Mesendoderm (in vitro differentiated cells): ENCODE results near the gene OTUD3.

Experiments used
- DNase-seq: peaks from one replicate; pipeline ENCODE4 v3.0.0; 2013
- H2AK5ac ChIP-seq: 2 replicates; pipeline ENCODE4 v1.6.1; 2013; ENCODE audit warnings: low read length, inconsistent platforms
- H2BK120ac ChIP-seq: 2 replicates; pipeline ENCODE4 v1.6.1; 2013; ENCODE audit warnings: low read depth, mild to moderate bottlenecking, low read length, moderate library complexity, mixed read lengths
- H2BK15ac ChIP-seq: replicated peaks from 2 replicates; pipeline ENCODE4 v1.6.1; 2013; ENCODE audit warnings: low read depth, mild to moderate bottlenecking, moderate library complexity
- H2BK5ac ChIP-seq: 2 replicates; pipeline ENCODE4 v1.6.1; 2013; ENCODE audit warnings: low read length, inconsistent platforms
- H3K18ac ChIP-seq: 2 replicates; pipeline ENCODE4 v1.6.1; 2013; ENCODE audit warnings: mild to moderate bottlenecking, low read length, mixed read lengths
- H3K23ac ChIP-seq: one replicate; pipeline ENCODE4 v1.6.1; 2013; ENCODE audit warnings: low read length
- H3K27ac ChIP-seq: 2 replicates; pipeline ENCODE4 v1.5.1; 2013; ENCODE audit warnings: low read depth, mild to moderate bottlenecking, inconsistent platforms, low read length, moderate library complexity
- H3K27me3 ChIP-seq: 2 replicates; pipeline ENCODE4 v1.6.1; 2013; ENCODE audit warnings: low read length, control low read depth, mild to moderate bottlenecking, inconsistent platforms; ENCODE audit not compliant: insufficient read depth, poor library complexity
- H3K36me3 ChIP-seq: 2 replicates; pipeline ENCODE4 v1.6.1; 2013; ENCODE audit warnings: low read length, inconsistent platforms; ENCODE audit not compliant: control insufficient read depth, insufficient read depth
- H3K4ac ChIP-seq: one replicate; pipeline ENCODE4 v1.6.1; 2013; ENCODE audit warnings: low read depth, mild to moderate bottlenecking, low read length, moderate library complexity
- H3K4me1 ChIP-seq: 2 replicates; pipeline ENCODE4 v1.6.1; 2013; ENCODE audit warnings: low read depth, low read length, inconsistent platforms; ENCODE audit not compliant: control insufficient read depth
- H3K4me2 ChIP-seq: 2 replicates; pipeline ENCODE4 v1.6.1; 2013; ENCODE audit warnings: low read length
- H3K4me3 ChIP-seq: 2 replicates; pipeline ENCODE4 v1.5.1; 2013; ENCODE audit warnings: mild to moderate bottlenecking, low read length
- H3K56ac ChIP-seq: one replicate; pipeline ENCODE4 v1.6.1; 2013; ENCODE audit warnings: low read length
- H3K79me1 ChIP-seq: 2 replicates; pipeline ENCODE4 v1.6.1; 2013; ENCODE audit warnings: low read length, inconsistent platforms
- H3K79me2 ChIP-seq: 2 replicates; pipeline ENCODE4 v1.6.1; 2013; ENCODE audit warnings: mild to moderate bottlenecking, low read length; ENCODE audit not compliant: control insufficient read depth, insufficient read depth
- H3K9ac ChIP-seq: 2 replicates; pipeline ENCODE4 v1.6.1; 2013; ENCODE audit warnings: low read length, inconsistent platforms
- H4K5ac ChIP-seq: one replicate; pipeline ENCODE4 v1.6.1; 2013; ENCODE audit warnings: low read length
- H4K8ac ChIP-seq: one replicate; pipeline ENCODE4 v1.6.1; 2013; ENCODE audit warnings: low read depth, mild to moderate bottlenecking, control low read depth, low read length, moderate library complexity
- WGBS: extraction: QIAGEN DNeasy Blood & Tissue Kit; methylation state at CpG from one replicate; pipeline ENCODE4 v1.1.7; 2013; ENCODE audit warnings: low lambda C conversion rate, missing lambda C conversion rate; ENCODE audit not compliant: insufficient coverage; ENCODE audit errors: extremely low coverage; 5-methylcytosine and 5-hydroxymethylcytosine counted together

Gene OTUD3

DNA sequence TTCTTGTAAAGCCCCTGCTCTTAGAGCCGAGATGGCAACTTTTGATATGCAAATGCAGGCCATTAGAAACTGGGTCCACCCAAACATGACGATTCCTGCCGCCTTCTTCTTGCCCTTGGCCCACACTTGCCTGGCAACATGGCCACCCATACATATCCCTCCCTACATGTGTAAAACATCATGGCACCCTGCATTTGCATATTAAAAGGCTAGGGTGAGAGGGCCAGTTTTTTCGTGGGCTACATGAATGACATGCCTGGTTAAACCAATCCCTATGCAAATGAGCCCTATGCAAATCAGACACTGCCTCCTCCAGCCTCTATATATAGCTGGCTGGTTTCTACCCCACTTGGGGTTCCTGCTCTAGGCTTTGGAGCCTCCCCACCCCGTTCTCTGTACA, 78.4 kb downstream of the OTUD3 start:
- Histone ChIP-seq H3K4me3 (no peak overlapping the region), H3K27ac (no peak overlapping the region), H4K5ac (no peak overlapping the region), H3K4me1 (no peaks in the 10 kb centered on the region), H2BK5ac (no peak overlapping the region), H2BK15ac (no peak overlapping the region), H3K9ac (no peak overlapping the region), H2AK5ac (no peak overlapping the region), H3K4me2 (no peak overlapping the region), H3K27me3 (no peaks in the 10 kb centered on the region), H2BK120ac (no peak overlapping the region), H3K79me2 (no peaks in the 10 kb centered on the region), H3K56ac (no peak overlapping the region), H3K18ac (no peak overlapping the region), H3K36me3 (no peaks in the 10 kb centered on the region), H3K79me1 (no peaks in the 10 kb centered on the region), H4K8ac (no peak overlapping the region), H3K4ac (no peak overlapping the region), H3K23ac (no peak overlapping the region)
- WGBS: no CpG with 5 or more reads among the region's 5 CpGs
- DNase-seq: no peak
